Measurements from ENCODE around the gene PTGFRN.

Gene PTGFRN

GRCh38 chr1:116944613-116945012 lies 34.9 kb downstream of the PTGFRN start:
- DNase-seq: no peak

GRCh38 chr1:116945421-116945820 lies 35.7 kb downstream of the PTGFRN start:
- no peak for DNase-seq

- no peak for DNase-seq
Measured at GRCh38 chr1:116945996-116946395, 36.3 kb downstream of the PTGFRN start.

GRCh38 chr1:116947092-116947860 lies 37.6 kb downstream of the PTGFRN start:
- no peak for DNase-seq

- DNase-seq: no peak
Measured at GRCh38 chr1:116948046-116948445, 38.3 kb downstream of the PTGFRN start.

- no peak for DNase-seq
Measured at GRCh38 chr1:116948642-116949041, 38.9 kb downstream of the PTGFRN start.

GRCh38 chr1:116949213-116949985 lies 39.7 kb downstream of the PTGFRN start:
- no peak for DNase-seq

- DNase-seq: no peak
Measured at GRCh38 chr1:116950517-116951199, 40.9 kb downstream of the PTGFRN start.

- DNase-seq: no peak
Measured at GRCh38 chr1:116951200-116951935, 41.7 kb downstream of the PTGFRN start.

GRCh38 chr1:116952738-116953275 lies 43.1 kb downstream of the PTGFRN start:
- DNase-seq: no peak

GRCh38 chr1:116954440-116954839 lies 44.7 kb downstream of the PTGFRN start:
- DNase-seq: no peak

GRCh38 chr1:116956378-116956777 lies 46.7 kb downstream of the PTGFRN start:
- no peak for DNase-seq

GRCh38 chr1:116957646-116958045 lies 47.9 kb downstream of the PTGFRN start:
- DNase-seq: no peak

- no peak for DNase-seq
Measured at GRCh38 chr1:116958110-116958509, 48.4 kb downstream of the PTGFRN start.

GRCh38 chr1:116958977-116959376 lies 49.3 kb downstream of the PTGFRN start:
- no peak for DNase-seq

GRCh38 chr1:116961606-116962005 lies 51.9 kb downstream of the PTGFRN start:
- DNase-seq: no peak

- no peak for DNase-seq
Measured at GRCh38 chr1:116962987-116963639, 53.4 kb downstream of the PTGFRN start.

- no peak for DNase-seq
Measured at GRCh38 chr1:116966791-116967190, 57.1 kb downstream of the PTGFRN start.

GRCh38 chr1:116968724-116969123 lies 59.0 kb downstream of the PTGFRN start:
- no peak for DNase-seq

GRCh38 chr1:116971258-116971860 lies 61.6 kb downstream of the PTGFRN start:
- no peak for DNase-seq

- no peak for DNase-seq
Measured at GRCh38 chr1:116971965-116972673, 62.4 kb downstream of the PTGFRN start.

All from activated T-cell treated with anti-CD3 and anti-CD28 coated beads, Interleukin-2, amount 50 U/mL, for 48 hours (primary cell).